Naive thymus-derived CD4-positive, alpha-beta T cell (primary cell): ENCODE results near the gene SPP1. TPM values are rescaled to one million over a fixed set of nuclear protein-coding genes. Genes with fewer than 3 reads are reported as not detected.
"Not testable (repeated sequence)": the region's sequence is repeated elsewhere in the genome, so short reads cannot be mapped to it uniquely, and the experiment has no call there.

Experiments used
- ATAC-seq: fragments of 150-1000 bp; cut with Tn5 transposase; 2 replicates; pipeline ENCODE4 v1.10.0; 2021; ENCODE audit warnings: mild to moderate bottlenecking, moderate library complexity
- CTCF ChIA-PET: fragments of 350-600 bp; sonication (Branson Sonifier 250); formaldehyde crosslinking; loops from one replicate; lab custom pipeline; 2021; ENCODE audit warnings: antibody characterized with exemption; lab: Charles Lee
- POLR2A ChIA-PET: fragments of 350-600 bp; sonication (Branson Sonifier 250); formaldehyde crosslinking; loops from one replicate; lab custom pipeline; 2021; ENCODE audit warnings: antibody characterized with exemption, inconsistent platforms; lab: Charles Lee
- DNase-seq, 9 donors: peaks; one replicate each; pipeline versions ENCODE4 v3.0.0 to v3.0.0-alpha.2; 2020 to 2022; ENCODE audit warnings: mixed read lengths in 1 of 9
- H3K27ac ChIP-seq: one replicate; pipeline ENCODE4 v1.7.0; 2013; ENCODE audit warnings: mild to moderate bottlenecking, low read depth, low read length, moderate library complexity
- H3K27me3 ChIP-seq, 2 donors: one replicate each; pipeline ENCODE4 v1.7.0; 2013; ENCODE audit warnings: low read length in 2 of 2, mild to moderate bottlenecking in 2 of 2, moderate library complexity in 2 of 2; ENCODE audit not compliant: control insufficient read depth in 2 of 2, insufficient read depth in 2 of 2
- H3K36me3 ChIP-seq, 3 experiments: 1 replicate in 2 of 3; 2 replicates in 1 of 3; pipeline ENCODE4 v1.7.0; 2013; ENCODE audit warnings: low read length in 3 of 3, mild to moderate bottlenecking in 3 of 3, moderate library complexity in 1 of 3; ENCODE audit not compliant: insufficient read depth in 3 of 3, control insufficient read depth in 2 of 3
- H3K4me1 ChIP-seq, 2 donors: one replicate each; pipeline ENCODE4 v1.7.0; 2013; ENCODE audit warnings: low read length in 2 of 2, mild to moderate bottlenecking in 2 of 2, moderate library complexity in 1 of 2; ENCODE audit not compliant: control insufficient read depth in 2 of 2, insufficient read depth in 2 of 2
- H3K4me3 ChIP-seq: 2 replicates; pipeline ENCODE4 v1.7.0; 2013; ENCODE audit warnings: mild to moderate bottlenecking, low read length
- H3K9me3 ChIP-seq, 3 experiments: 1 replicate in 2 of 3; 2 replicates in 1 of 3; pipeline ENCODE4 v1.7.0; 2013; ENCODE audit warnings: low read length in 3 of 3; ENCODE audit not compliant: control insufficient read depth in 2 of 3
- H3K27ac Mint-ChIP-seq, 9 donors: one replicate each; pipeline ENCODE4 v1.8.0; 2020 to 2022; ENCODE audit warnings: mixed read lengths in 9 of 9, mild to moderate bottlenecking in 8 of 9, moderate library complexity in 5 of 9, inconsistent platforms in 2 of 9
- H3K27me3 Mint-ChIP-seq, 5 donors: one replicate each; pipeline ENCODE4 v1.8.0; 2021 to 2022; ENCODE audit warnings: mixed read lengths in 5 of 5, mild to moderate bottlenecking in 1 of 5
- H3K36me3 Mint-ChIP-seq, 5 donors: one replicate each; pipeline ENCODE4 v1.8.0; 2020 to 2022; ENCODE audit warnings: mixed read lengths in 5 of 5, mild to moderate bottlenecking in 3 of 5, inconsistent platforms in 1 of 5
- H3K4me1 Mint-ChIP-seq, 7 donors: one replicate each; pipeline ENCODE4 v1.8.0; 2020 to 2022; ENCODE audit warnings: mixed read lengths in 7 of 7, mild to moderate bottlenecking in 3 of 7, inconsistent platforms in 1 of 7
- H3K4me3 Mint-ChIP-seq, 10 donors: one replicate each; pipeline ENCODE4 v1.8.0; 2020 to 2022; ENCODE audit warnings: mild to moderate bottlenecking in 10 of 10, mixed read lengths in 10 of 10, moderate library complexity in 6 of 10, inconsistent platforms in 2 of 10
- H3K9me3 Mint-ChIP-seq, 11 donors: one replicate each; pipeline ENCODE4 v1.8.0; 2020 to 2022; ENCODE audit warnings: mixed read lengths in 11 of 11, mild to moderate bottlenecking in 4 of 11, inconsistent platforms in 1 of 11, moderate library complexity in 1 of 11
- intact Hi-C, 2 donors: fragments of 100-400 bp; cut with micrococcal nuclease; formaldehyde crosslinking; loops; one replicate each; pipeline ENCODE4 v1.15.1; 2023
- polyA plus RNA-seq, 2 donors: library from polyadenylated mRNA; unstranded; fragments of 300-500 nt; fragmentation: Illumina TruSeq; gene quantifications; one replicate each; pipeline ENCODE4 v1.2.3, GENCODE V29; 2021
- total RNA-seq, 6 experiments: library from RNA in 5 of 6; stranded (reverse) in 5 of 6; gene quantifications; 1 replicate in 5 of 6; 2 replicates in 1 of 6; pipeline ENCODE4 v1.2.3 and lab custom pipeline; 2021 to 2026

The SPP1 gene
- total and polyA plus RNA-seq, 7 experiments from 2014 or later, result 1.6 to 28.5 (median 21.6) TPM; not detected in 4

GRCh38 chr4:87940809-87941208, 34.7 kb upstream of the SPP1 start:
- H3K27ac Mint-ChIP-seq, result not testable (repeated sequence)

GRCh38 chr4:87941537-87942392, 33.7 kb upstream of the SPP1 start:
- H3K4me3 ChIP-seq, result no peak overlapping the region
- no peaks in the 10 kb centered on the region for H3K36me3 ChIP-seq
- no peaks in the 10 kb centered on the region for H3K27me3 ChIP-seq
- H3K4me3 Mint-ChIP-seq, result no peak overlapping the region
- H3K27me3 Mint-ChIP-seq, result peaks cover 0 to 12% (median 4%) of the 10 kb centered on the region in 5 donors
- ATAC-seq, result no peak
- H3K9me3 ChIP-seq, result no peaks in the 10 kb centered on the region
- H3K27ac ChIP-seq, result no peak overlapping the region
- POLR2A ChIA-PET, result no interaction called here
- H3K4me1 ChIP-seq, result no peaks in the 10 kb centered on the region
- H3K9me3 Mint-ChIP-seq, result peaks cover 0 to 5% (median 0%) of the 10 kb centered on the region in 11 donors
- CTCF ChIA-PET, result interaction anchor here (0.7 kb wide), 1 partner anchor 32 kb away, joined by 3 read pairs; no protein-coding TSS in a partner anchor
- H3K4me1 Mint-ChIP-seq, result no peaks in the 10 kb centered on the region
- H3K27ac Mint-ChIP-seq, result no peak overlapping the region
- intact Hi-C loops, result no loop called here
- DNase-seq, result no peak
- no peaks in the 10 kb centered on the region for H3K36me3 Mint-ChIP-seq

More at GRCh38 chr4:87940809-87941208, 34.7 kb upstream of the SPP1 start:
- H3K4me1 Mint-ChIP-seq, H3K4me3 Mint-ChIP-seq, H3K4me1 ChIP-seq, H3K9me3 ChIP-seq, H3K9me3 Mint-ChIP-seq, H3K36me3 ChIP-seq, DNase-seq, ATAC-seq, H3K4me3 ChIP-seq, POLR2A ChIA-PET, intact Hi-C loops, H3K27ac ChIP-seq, H3K36me3 Mint-ChIP-seq, H3K27me3 ChIP-seq, CTCF ChIA-PET: not testable (repeated sequence)
- H3K27me3 Mint-ChIP-seq, result peaks cover 0 to 12% (median 4%) of the 10 kb centered on the region in 5 donors

GRCh38 chr4:87943660-87944149, 31.8 kb upstream of the SPP1 start:
- ChIA-PET POLR2A (no interaction called here), CTCF (no interaction called here)
- H3K9me3 Mint-ChIP-seq, result no peaks in the 10 kb centered on the region
- H3K4me1 ChIP-seq, result no peaks in the 10 kb centered on the region
- intact Hi-C loops, result no loop called here
- no peaks in the 10 kb centered on the region for H3K27me3 ChIP-seq
- no peak overlapping the region for H3K4me3 Mint-ChIP-seq
- ATAC-seq (no peak), DNase-seq (no peak)
- H3K36me3 Mint-ChIP-seq, result no peaks in the 10 kb centered on the region
- H3K4me1 Mint-ChIP-seq, result no peaks in the 10 kb centered on the region
- H3K27ac ChIP-seq, result no peak overlapping the region
- H3K27ac Mint-ChIP-seq, result no peak overlapping the region
- no peak overlapping the region for H3K4me3 ChIP-seq
- no peaks in the 10 kb centered on the region for H3K36me3 ChIP-seq
- H3K27me3 Mint-ChIP-seq, result peaks cover 4 to 16% (median 9%) of the 10 kb centered on the region in 5 donors
- H3K9me3 ChIP-seq, result no peaks in the 10 kb centered on the region

- Mint-ChIP-seq H3K4me3 (no peak overlapping the region), H3K4me1 (no peaks in the 10 kb centered on the region), H3K27me3 (peaks cover 4 to 21% (median 11%) of the 10 kb centered on the region in 5 donors), H3K9me3 (no peaks in the 10 kb centered on the region), H3K36me3 (no peaks in the 10 kb centered on the region), H3K27ac (no peak overlapping the region)
- H3K9me3 ChIP-seq, result no peaks in the 10 kb centered on the region
- intact Hi-C loops, result no loop called here
- no peaks in the 10 kb centered on the region for H3K27me3 ChIP-seq
- CTCF ChIA-PET, result no interaction called here
- no peak overlapping the region for H3K27ac ChIP-seq
- POLR2A ChIA-PET, result no interaction called here
- ATAC-seq, result no peak
- DNase-seq, result no peak
- H3K4me3 ChIP-seq, result no peak overlapping the region
- H3K36me3 ChIP-seq, result no peaks in the 10 kb centered on the region
- no peaks in the 10 kb centered on the region for H3K4me1 ChIP-seq
Measured at GRCh38 chr4:87944967-87945366, 30.5 kb upstream of the SPP1 start.

- Mint-ChIP-seq H3K4me3 (no peak overlapping the region), H3K36me3 (no peaks in the 10 kb centered on the region), H3K27me3 (peaks cover 4 to 27% (median 9%) of the 10 kb centered on the region in 5 donors), H3K4me1 (no peaks in the 10 kb centered on the region), H3K27ac (no peak overlapping the region), H3K9me3 (no peaks in the 10 kb centered on the region)
- Histone ChIP-seq H3K36me3 (no peaks in the 10 kb centered on the region), H3K9me3 (no peaks in the 10 kb centered on the region), H3K4me3 (no peak overlapping the region), H3K27ac (no peak overlapping the region), H3K27me3 (no peaks in the 10 kb centered on the region), H3K4me1 (no peaks in the 10 kb centered on the region)
- no peak for DNase-seq
- intact Hi-C loops, result no loop called here
- ChIA-PET CTCF (no interaction called here), POLR2A (no interaction called here)
- no peak for ATAC-seq
Measured at GRCh38 chr4:87946766-87947165, 28.7 kb upstream of the SPP1 start.

GRCh38 chr4:87947381-87948160, 27.9 kb upstream of the SPP1 start:
- Histone ChIP-seq H3K9me3 (no peaks in the 10 kb centered on the region), H3K36me3 (no peaks in the 10 kb centered on the region), H3K27me3 (no peaks in the 10 kb centered on the region), H3K4me3 (no peak overlapping the region), H3K27ac (no peak overlapping the region), H3K4me1 (no peaks in the 10 kb centered on the region)
- ATAC-seq (no peak), DNase-seq (no peak)
- Mint-ChIP-seq H3K36me3 (no peaks in the 10 kb centered on the region), H3K4me3 (no peak overlapping the region), H3K27ac (no peak overlapping the region), H3K27me3 (peaks cover 4 to 27% (median 15%) of the 10 kb centered on the region in 5 donors), H3K9me3 (no peaks in the 10 kb centered on the region), H3K4me1 (no peaks in the 10 kb centered on the region)
- POLR2A ChIA-PET, result no interaction called here
- CTCF ChIA-PET, result no interaction called here
- intact Hi-C loops, result no loop called here
